A549 (cell line): ENCODE data around the gene PTPN9.

Experiments used
- CTCF ChIP-seq: fragments of >200 bp; sonication (Bioruptor Twin); formaldehyde crosslinking; IDR thresholded peaks from 3 replicates; pipeline ENCODE4 v1.5.1; 2016
- EP300 ChIP-seq, 2 experiments: fragments of >200 bp; sonication (Bioruptor Twin); formaldehyde crosslinking; IDR thresholded peaks; 2 replicates in 1 of 2; 3 replicates in 1 of 2; pipeline ENCODE4 v1.6.1; 2016 to 2017
- GATA3 ChIP-seq: IDR thresholded peaks from 2 replicates; pipeline ENCODE4 v1.6.1; 2012; ENCODE audit warnings: borderline replicate concordance
- MAX ChIP-seq: IDR thresholded peaks from 2 replicates; pipeline ENCODE4 v1.6.1; 2012
- POLR2A ChIP-seq: IDR thresholded peaks from 2 replicates; pipeline ENCODE4 v1.6.1; 2012; ENCODE audit warnings: mild to moderate bottlenecking, low read length
- REST ChIP-seq: fragments of 200-600 bp; sonication (generic); IDR thresholded peaks from 2 replicates; pipeline ENCODE4 v1.6.1; 2016; ENCODE audit warnings: antibody characterized with exemption, mild to moderate bottlenecking, moderate library complexity
- SREBF2 ChIP-seq: fragments of 450-650 bp; IDR thresholded peaks from 2 replicates; pipeline ENCODE4 v1.6.1; 2014; ENCODE audit warnings: mild to moderate bottlenecking, moderate library complexity

GRCh38 chr15:75578948-75579920, at the start of gene PTPN9:
- TF ChIP-seq MAX (peak; percentile 64), GATA3 (no peak), CTCF (peak; percentile 65), SREBF2 (no peak), REST (no peak; the same call in 1 of the 2 replicates), EP300 (IDR thresholded peaks at IDR 0.05) (no peak), POLR2A (peak; percentile 62)
